ENCODE results near the gene TTLL1. TPM values are rescaled to one million over a fixed set of nuclear protein-coding genes. Genes with fewer than 3 reads are reported as not detected.

Gene TTLL1
- polyA plus RNA-seq, 1 experiment: 22.1 TPM

GRCh38 chr22:43013355-43014315 is 75.6 kb downstream of the TTLL1 start:
- no peaks in the 10 kb centered on the region for H3K27me3 ChIP-seq (ENCODE audit: control insufficient read depth, insufficient read depth, low read length)
- CTCF ChIA-PET: interaction anchor here (1.0 to 2.0 kb wide), 5 partner anchors 9 to 146 kb away, joined by 3 to 4 read pairs (median 3); no protein-coding TSS in a partner anchor
- no peaks in the 10 kb centered on the region for H3K36me3 ChIP-seq (ENCODE audit: control insufficient read depth, insufficient read depth, low read length)
- TF ChIP-seq CTCF (IDR thresholded peaks at IDR 0.05; ENCODE audit: insufficient read depth, low read depth, low read length): no peak
- POLR2A ChIA-PET: interaction anchor here (1.3 kb wide), 1 partner anchor 19 kb away, joined by 4 read pairs; no protein-coding TSS in a partner anchor
- H3K4me3 ChIP-seq (ENCODE audit: low read depth, low read length): peak overlapping the region; percentile 55
- DNase-seq (ENCODE audit: low read depth): no peak

GRCh38 chr22:43012390-43012789 is 76.8 kb downstream of the TTLL1 start:
- POLR2A ChIA-PET: no interaction called here
- DNase-seq (ENCODE audit: low read depth): no peak
- CTCF ChIA-PET: interaction anchor here (0.9 to 1.3 kb wide), 4 partner anchors 9 to 78 kb away, joined by 3 to 4 read pairs (median 3); no protein-coding TSS in a partner anchor
- no peak for TF ChIP-seq CTCF (IDR thresholded peaks at IDR 0.05; ENCODE audit: insufficient read depth, low read depth, low read length)
- no peaks in the 10 kb centered on the region for H3K36me3 ChIP-seq (ENCODE audit: control insufficient read depth, insufficient read depth, low read length)
- H3K27me3 ChIP-seq (ENCODE audit: control insufficient read depth, insufficient read depth, low read length): no peaks in the 10 kb centered on the region
- H3K4me3 ChIP-seq (ENCODE audit: low read depth, low read length): no peak overlapping the region

GRCh38 chr22:43011079-43011478 is 78.1 kb downstream of the TTLL1 start:
- Histone ChIP-seq H3K27me3 (ENCODE audit: control insufficient read depth, insufficient read depth, low read length) (no peaks in the 10 kb centered on the region), H3K4me3 (ENCODE audit: low read depth, low read length) (no peak overlapping the region), H3K36me3 (ENCODE audit: control insufficient read depth, insufficient read depth, low read length) (no peaks in the 10 kb centered on the region)
- ChIA-PET CTCF (interaction anchor here (0.6 kb wide), 1 partner anchor 949 kb away, joined by 3 read pairs; no protein-coding TSS in a partner anchor), POLR2A (no interaction called here)
- no peak for TF ChIP-seq CTCF (IDR thresholded peaks at IDR 0.05; ENCODE audit: insufficient read depth, low read depth, low read length)
- no peak for DNase-seq (ENCODE audit: low read depth)

- no peak for TF ChIP-seq CTCF (IDR thresholded peaks at IDR 0.05; ENCODE audit: insufficient read depth, low read depth, low read length)
- CTCF ChIA-PET: interaction anchor here (1.0 kb wide), 1 partner anchor 18 kb away, joined by 3 read pairs; no protein-coding TSS in a partner anchor
- Histone ChIP-seq H3K36me3 (ENCODE audit: control insufficient read depth, insufficient read depth, low read length) (no peaks in the 10 kb centered on the region), H3K4me3 (ENCODE audit: low read depth, low read length) (no peak overlapping the region), H3K27me3 (ENCODE audit: control insufficient read depth, insufficient read depth, low read length) (no peaks in the 10 kb centered on the region)
- POLR2A ChIA-PET: no interaction called here
- DNase-seq (ENCODE audit: low read depth): no peak
Observed at GRCh38 chr22:43009444-43009843, 79.7 kb downstream of the TTLL1 start.

- ChIA-PET CTCF (interaction anchor here (1.0 kb wide), 1 partner anchor 17 kb away, joined by 3 read pairs; no protein-coding TSS in a partner anchor), POLR2A (no interaction called here)
- Histone ChIP-seq H3K27me3 (ENCODE audit: control insufficient read depth, insufficient read depth, low read length) (no peaks in the 10 kb centered on the region), H3K36me3 (ENCODE audit: control insufficient read depth, insufficient read depth, low read length) (no peaks in the 10 kb centered on the region), H3K4me3 (ENCODE audit: low read depth, low read length) (no peak overlapping the region)
- no peak for TF ChIP-seq CTCF (IDR thresholded peaks at IDR 0.05; ENCODE audit: insufficient read depth, low read depth, low read length)
- DNase-seq (ENCODE audit: low read depth): no peak
Observed at GRCh38 chr22:43008921-43009320, 80.3 kb downstream of the TTLL1 start.

Measured in BJ (cell line).